ENCODE results near the gene KCNK3.

KCNK3 gene

GRCh38 chr2:26711457-26712161 is 19.1 kb downstream of the KCNK3 start:
- Histone ChIP-seq H3K27ac (ENCODE audit: low read length) (no peak overlapping the region), H3K4me2 (ENCODE audit: low read depth, low read length) (no peak overlapping the region), H3K79me2 (ENCODE audit: low read length) (no peaks in the 10 kb centered on the region), H3K36me3 (replicated peaks; ENCODE audit: insufficient read depth, low read length) (no peaks in the 10 kb centered on the region), H3F3A (ENCODE audit: insufficient read depth, low read length) (no peaks in the 10 kb centered on the region), H2AFZ (ENCODE audit: low read length) (no peak overlapping the region), H3K27me3 (replicated peaks; ENCODE audit: insufficient read depth, low read length) (peaks cover 73% of the 10 kb centered on the region), H3K4me3 (ENCODE audit: low read length) (no peak overlapping the region), H3K9me2 (replicated peaks; ENCODE audit: insufficient read depth, low read length) (no peaks in the 10 kb centered on the region), H4K20me1 (ENCODE audit: insufficient read depth, low read length) (no peaks in the 10 kb centered on the region), H3K9me3 (replicated peaks; ENCODE audit: insufficient read depth, low read length) (no peaks in the 10 kb centered on the region), H3K4me1 (ENCODE audit: low read length) (no peaks in the 10 kb centered on the region), H3K9ac (ENCODE audit: low read length) (no peak overlapping the region)
- TF ChIP-seq EZH2 (optimal IDR thresholded peaks at IDR 0.05; ENCODE audit: low read depth, low read length): no peak
- TF ChIP-seq EZH2phosphoT487 (IDR thresholded peaks at IDR 0.05; ENCODE audit: low read length): no peak
- TF ChIP-seq CTCF (IDR thresholded peaks at IDR 0.05; ENCODE audit: low read length): no peak
- no peak for DNase-seq

GRCh38 chr2:26712486-26713465 is 20.3 kb downstream of the KCNK3 start:
- Histone ChIP-seq H3K9me3 (replicated peaks; ENCODE audit: insufficient read depth, low read length) (no peaks in the 10 kb centered on the region), H2AFZ (ENCODE audit: low read length) (no peak overlapping the region), H3K4me3 (ENCODE audit: low read length) (no peak overlapping the region), H3K36me3 (replicated peaks; ENCODE audit: insufficient read depth, low read length) (no peaks in the 10 kb centered on the region), H3K27me3 (replicated peaks; ENCODE audit: insufficient read depth, low read length) (peaks cover 68% of the 10 kb centered on the region), H3K9ac (ENCODE audit: low read length) (no peak overlapping the region), H3K79me2 (ENCODE audit: low read length) (no peaks in the 10 kb centered on the region), H3F3A (ENCODE audit: insufficient read depth, low read length) (no peaks in the 10 kb centered on the region), H3K27ac (ENCODE audit: low read length) (no peak overlapping the region), H3K4me2 (ENCODE audit: low read depth, low read length) (no peak overlapping the region), H4K20me1 (ENCODE audit: insufficient read depth, low read length) (no peaks in the 10 kb centered on the region), H3K4me1 (ENCODE audit: low read length) (no peaks in the 10 kb centered on the region), H3K9me2 (replicated peaks; ENCODE audit: insufficient read depth, low read length) (no peaks in the 10 kb centered on the region)
- no peak for DNase-seq
- TF ChIP-seq EZH2phosphoT487 (IDR thresholded peaks at IDR 0.05; ENCODE audit: low read length) (no peak), CTCF (IDR thresholded peaks at IDR 0.05; ENCODE audit: low read length) (no peak), EZH2 (optimal IDR thresholded peaks at IDR 0.05; ENCODE audit: low read depth, low read length) (no peak)

- TF ChIP-seq EZH2phosphoT487 (IDR thresholded peaks at IDR 0.05; ENCODE audit: low read length): no peak
- no peak for TF ChIP-seq EZH2 (optimal IDR thresholded peaks at IDR 0.05; ENCODE audit: low read depth, low read length)
- TF ChIP-seq CTCF (IDR thresholded peaks at IDR 0.05; ENCODE audit: low read length): no peak
Observed at GRCh38 chr2:26715528-26716270, 23.2 kb downstream of the KCNK3 start.

More at GRCh38 chr2:26715528-26716270, 23.2 kb downstream of the KCNK3 start:
- DNase-seq: no peak
- Histone ChIP-seq H3K4me1 (ENCODE audit: low read length) (no peaks in the 10 kb centered on the region), H3K36me3 (replicated peaks; ENCODE audit: insufficient read depth, low read length) (no peaks in the 10 kb centered on the region), H3K4me3 (ENCODE audit: low read length) (no peak overlapping the region), H3K9ac (ENCODE audit: low read length) (no peak overlapping the region), H2AFZ (ENCODE audit: low read length) (no peak overlapping the region), H3K79me2 (ENCODE audit: low read length) (no peaks in the 10 kb centered on the region), H3F3A (ENCODE audit: insufficient read depth, low read length) (no peaks in the 10 kb centered on the region), H3K27me3 (replicated peaks; ENCODE audit: insufficient read depth, low read length) (peaks cover 52% of the 10 kb centered on the region), H3K9me3 (replicated peaks; ENCODE audit: insufficient read depth, low read length) (no peaks in the 10 kb centered on the region), H3K9me2 (replicated peaks; ENCODE audit: insufficient read depth, low read length) (no peaks in the 10 kb centered on the region), H4K20me1 (ENCODE audit: insufficient read depth, low read length) (no peaks in the 10 kb centered on the region), H3K27ac (ENCODE audit: low read length) (no peak overlapping the region), H3K4me2 (ENCODE audit: low read depth, low read length) (no peak overlapping the region)
